Measurements from ENCODE around the gene SEMA6B. TPM values are rescaled to one million over a fixed set of nuclear protein-coding genes. Genes with fewer than 3 reads are reported as not detected.

Gene SEMA6B
- total and polyA plus RNA-seq, 2 donors (not counting 3 experiments of a cell fraction or from before 2014, with no cell fraction given), result 97.8 to 176 TPM

- no peak overlapping the region for H2AFZ ChIP-seq (ENCODE audit: low read depth, low read length)
- no peak overlapping the region for H3K4me3 ChIP-seq (replicated peaks in 1 of 3; ENCODE audit: insufficient read depth in 1 of 3, low read depth in 1 of 3, low read length in 3 of 3)
- no peak overlapping the region for H3K4me2 ChIP-seq (ENCODE audit: insufficient read depth, low read length)
- ChIA-PET CTCF (no interaction called here), POLR2A (no interaction called here)
- no peak overlapping the region for H3K27ac ChIP-seq (ENCODE audit: insufficient read depth, low read depth, low read length)
- no peaks in the 10 kb centered on the region for H3K36me3 ChIP-seq (ENCODE audit: control insufficient read depth in 2 of 2, extremely low read depth in 1 of 2, insufficient read depth in 2 of 2, low read length in 2 of 2)
- no peaks in the 10 kb centered on the region for H3K9me3 ChIP-seq (replicated peaks; ENCODE audit: control insufficient read depth, insufficient read depth, low read length)
- DNase-seq (ENCODE audit: low read depth, low spot score), result no peak
- no peaks in the 10 kb centered on the region for H3K4me1 ChIP-seq (ENCODE audit: control insufficient read depth, extremely low read depth, insufficient read depth, low read length)
- TF ChIP-seq POLR2A (IDR thresholded peaks at IDR 0.05; ENCODE audit: low read depth, low read length) (no peak), CTCF (IDR thresholded peaks at IDR 0.05; ENCODE audit: extremely low read depth in 1 of 2, insufficient read depth in 1 of 2, low read depth in 1 of 2, low read length in 2 of 2) (no peak), GATA2 (IDR thresholded peaks at IDR 0.05; ENCODE audit: insufficient read depth, insufficient read length, low read depth, low read length) (no peak), EZH2 (IDR thresholded peaks at IDR 0.05; ENCODE audit: borderline replicate concordance, low read depth, low read length, severe bottlenecking) (no peak), POLR2AphosphoS5 (IDR thresholded peaks at IDR 0.05; ENCODE audit: insufficient read depth, low read depth, low read length) (no peak), MAX (IDR thresholded peaks at IDR 0.05; ENCODE audit: insufficient read depth, insufficient read length) (no peak), MYC (IDR thresholded peaks at IDR 0.05; ENCODE audit: low read depth, low read length) (no peak), FOS (IDR thresholded peaks at IDR 0.05; ENCODE audit: borderline replicate concordance, insufficient read depth, low read length) (no peak), JUN (IDR thresholded peaks at IDR 0.05; ENCODE audit: borderline replicate concordance, insufficient read depth, insufficient read length, low read depth) (no peak)
- intact Hi-C loops (cut with micrococcal nuclease) (no loop called here), dilution Hi-C loops (cut with MboI; ENCODE audit: extremely low pct_ligation_motif_present, low sequenced_read_pairs) (no loop called here)
- H3K27me3 ChIP-seq (ENCODE audit: control insufficient read depth in 2 of 2, insufficient read depth in 2 of 2, low read length in 2 of 2), result no peaks in the 10 kb centered on the region
- BruUV-seq (replicated peaks), result no TSS peak
- H3K9me1 ChIP-seq (replicated peaks; ENCODE audit: control insufficient read depth, extremely low read depth, insufficient read depth, low read length), result no peaks in the 10 kb centered on the region
- H3K79me2 ChIP-seq (ENCODE audit: control insufficient read depth, insufficient read depth, low read length), result no peaks in the 10 kb centered on the region
- FAIRE-seq, result no peak
- no peaks in the 10 kb centered on the region for H4K20me1 ChIP-seq (replicated peaks; ENCODE audit: control insufficient read depth, extremely low read depth, insufficient read depth, low read length)
- no peak overlapping the region for H3K9ac ChIP-seq (replicated peaks; ENCODE audit: extremely low read depth, insufficient read depth, low read length)
These were observed 47.4 kb downstream of the SEMA6B start for GRCh38 chr19:4512070-4512469.

All from endothelial cell of umbilical vein (primary cell).